Inferior parietal cortex (tissue), 1 donor: ENCODE data around the gene MAPK14.

Experiments
- DNase-seq: peaks from one replicate; pipeline ENCODE4 v3.0.0-alpha.2; 2016; ENCODE audit errors: extremely low spot score

The MAPK14 gene

GRCh38 chr6:36035225-36035624, 7.6 kb downstream of the MAPK14 start:
- DNase-seq, result no peak

- DNase-seq, result no peak
Observed at GRCh38 chr6:36038120-36038876, 10.7 kb downstream of the MAPK14 start.

GRCh38 chr6:36039112-36039511, 11.5 kb downstream of the MAPK14 start:
- DNase-seq, result no peak

GRCh38 chr6:36040958-36041357, 13.3 kb downstream of the MAPK14 start:
- no peak for DNase-seq

- DNase-seq, result no peak
Observed at GRCh38 chr6:36042618-36043260, 15.1 kb downstream of the MAPK14 start.

- DNase-seq, result no peak
Observed at GRCh38 chr6:36049582-36049981, 22.0 kb downstream of the MAPK14 start.

- no peak for DNase-seq
Observed at GRCh38 chr6:36050305-36050704, 22.7 kb downstream of the MAPK14 start.

GRCh38 chr6:36050947-36051710, 23.5 kb downstream of the MAPK14 start:
- DNase-seq, result no peak

- DNase-seq, result no peak
Observed at GRCh38 chr6:36052097-36052496, 24.5 kb downstream of the MAPK14 start.

GRCh38 chr6:36053878-36054277, 26.3 kb downstream of the MAPK14 start:
- DNase-seq, result no peak

GRCh38 chr6:36054415-36054814, 26.8 kb downstream of the MAPK14 start:
- no peak for DNase-seq

- DNase-seq, result no peak
Observed at GRCh38 chr6:36054956-36055355, 27.3 kb downstream of the MAPK14 start.

- no peak for DNase-seq
Observed at GRCh38 chr6:36056178-36056577, 28.6 kb downstream of the MAPK14 start.

- no peak for DNase-seq
Observed at GRCh38 chr6:36061236-36061635, 33.6 kb downstream of the MAPK14 start.

- DNase-seq, result no peak
Observed at GRCh38 chr6:36062247-36062646, 34.6 kb downstream of the MAPK14 start.

- no peak for DNase-seq
Observed at GRCh38 chr6:36063318-36064060, 35.9 kb downstream of the MAPK14 start.

- DNase-seq, result no peak
Observed at GRCh38 chr6:36064770-36065396, 37.3 kb downstream of the MAPK14 start.

- no peak for DNase-seq
Observed at GRCh38 chr6:36065916-36066315, 38.3 kb downstream of the MAPK14 start.

GRCh38 chr6:36066817-36067216, 39.2 kb downstream of the MAPK14 start:
- no peak for DNase-seq

- DNase-seq, result no peak
Observed at GRCh38 chr6:36067374-36068011, 39.9 kb downstream of the MAPK14 start.

GRCh38 chr6:36068012-36068392, 40.4 kb downstream of the MAPK14 start:
- DNase-seq, result no peak
